Stimulated activated CD8-positive, alpha-beta memory T cell treated with anti-CD3 and anti-CD28 coated beads, Interleukin-4, amount 100 ng/mL, for 4 hours (primary cell): ENCODE results near the gene SKIC8.

ENCODE experiments used
- DNase-seq, 2 donors: peaks; one replicate each; pipeline ENCODE4 v3.0.0-alpha.2; 2020; ENCODE audit warnings: low read depth in 2 of 2, low spot score in 1 of 2

Gene SKIC8

DNA sequence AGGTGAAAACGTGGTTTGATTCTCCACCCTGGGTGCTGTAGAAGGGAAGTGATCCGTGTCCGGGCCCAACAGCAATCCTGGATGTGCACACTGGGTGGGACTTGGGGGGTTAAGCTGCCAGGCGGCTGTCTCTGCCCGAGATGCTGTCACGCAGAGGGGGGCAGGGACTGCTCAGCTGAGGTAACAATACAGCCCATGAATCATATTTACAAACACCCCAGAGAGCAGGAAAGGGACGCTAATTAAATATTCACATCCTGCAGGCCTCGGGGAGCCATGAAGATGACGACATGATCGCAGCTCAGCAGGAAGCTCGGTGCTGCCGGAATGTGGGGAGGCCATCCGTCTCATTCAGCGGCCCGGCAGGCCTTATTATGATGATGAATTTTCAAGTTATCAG is 22.8 kb upstream of the SKIC8 start:
- DNase-seq = no peak

DNA sequence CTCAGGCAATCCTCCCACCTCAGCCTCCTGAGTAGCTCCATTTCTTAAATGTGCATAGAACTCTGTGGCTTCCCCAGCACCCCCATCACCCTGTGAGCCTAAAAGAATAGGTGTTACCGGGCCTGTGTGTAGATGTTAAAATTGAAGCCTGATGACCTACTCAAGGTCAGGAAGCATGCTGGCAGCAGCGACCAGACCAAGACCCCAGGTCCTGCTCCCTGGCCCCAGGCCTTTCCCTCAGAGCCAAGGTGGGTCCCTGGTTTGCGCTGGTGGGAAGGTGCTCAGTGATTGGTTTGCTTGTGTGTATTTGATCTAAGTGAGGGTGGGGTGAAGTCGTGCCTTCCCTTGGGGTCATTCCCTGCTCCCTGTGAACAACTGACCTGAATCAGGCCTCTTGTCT is 22.4 kb upstream of the SKIC8 start:
- no peak for DNase-seq

DNA sequence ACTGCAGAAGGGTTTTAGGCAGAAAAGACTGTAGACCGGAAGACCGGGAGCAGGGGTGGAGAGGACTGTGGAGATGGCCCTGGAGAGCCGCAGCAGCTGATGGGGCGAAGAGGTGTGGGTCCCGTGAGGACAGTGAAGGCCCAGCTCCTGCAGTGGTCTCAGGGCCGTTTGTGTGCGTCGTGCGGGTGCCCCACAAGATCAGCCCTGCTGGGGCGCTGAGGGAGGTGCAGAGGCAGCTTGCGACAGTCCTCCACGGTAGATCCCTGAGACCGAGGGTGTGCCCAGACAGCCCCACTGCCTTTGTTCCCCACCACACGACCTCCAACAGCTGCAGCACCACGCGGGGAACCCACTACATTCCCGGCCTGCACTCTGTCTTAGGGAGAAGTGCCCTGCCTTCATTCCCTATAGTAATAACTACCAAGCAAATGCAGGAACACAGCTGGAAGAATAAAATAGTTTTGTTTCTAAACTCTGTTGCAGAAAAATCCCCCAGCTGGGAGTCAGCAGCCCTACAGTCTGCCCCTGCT is 21.7 kb upstream of the SKIC8 start:
- no peak for DNase-seq

- DNase-seq = no peak
Observed at GRCh38 chr15:78320183-78320582, 20.8 kb upstream of the SKIC8 start.

GRCh38 chr15:78319588-78319987 is 20.2 kb upstream of the SKIC8 start:
- no peak for DNase-seq

DNA sequence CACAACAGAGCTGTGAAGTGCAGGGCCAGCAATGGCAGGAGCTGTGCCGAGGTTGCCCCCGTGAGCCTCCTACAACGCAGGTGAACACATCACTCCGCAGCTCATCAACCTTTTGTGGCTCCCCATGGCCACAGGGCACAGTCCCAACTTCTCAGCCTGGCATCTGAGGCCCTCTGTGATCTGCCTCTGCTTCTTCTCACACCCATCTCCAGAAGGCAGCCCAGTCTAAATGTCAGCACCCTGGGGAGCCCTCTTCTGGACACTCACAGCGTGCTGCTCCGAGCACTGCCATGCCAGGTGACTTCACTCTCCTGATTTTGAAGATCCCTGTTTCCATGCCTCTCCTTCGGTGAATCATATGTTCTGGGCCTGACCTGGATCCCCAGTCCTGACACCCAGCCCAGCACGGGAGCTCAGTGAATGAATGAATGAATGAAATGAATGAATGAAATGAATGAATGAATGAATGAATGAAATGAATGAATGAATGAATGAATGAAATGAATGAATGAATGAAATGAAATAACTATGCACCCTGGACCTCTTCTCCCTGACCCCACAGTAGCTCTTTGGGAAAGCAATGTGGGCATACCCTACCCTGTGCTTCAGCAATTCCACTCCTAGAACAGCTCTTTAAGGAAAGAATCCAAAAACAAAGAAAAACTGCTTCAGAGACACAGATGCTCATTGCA is 17.9 kb upstream of the SKIC8 start:
- DNase-seq = no peak

DNA sequence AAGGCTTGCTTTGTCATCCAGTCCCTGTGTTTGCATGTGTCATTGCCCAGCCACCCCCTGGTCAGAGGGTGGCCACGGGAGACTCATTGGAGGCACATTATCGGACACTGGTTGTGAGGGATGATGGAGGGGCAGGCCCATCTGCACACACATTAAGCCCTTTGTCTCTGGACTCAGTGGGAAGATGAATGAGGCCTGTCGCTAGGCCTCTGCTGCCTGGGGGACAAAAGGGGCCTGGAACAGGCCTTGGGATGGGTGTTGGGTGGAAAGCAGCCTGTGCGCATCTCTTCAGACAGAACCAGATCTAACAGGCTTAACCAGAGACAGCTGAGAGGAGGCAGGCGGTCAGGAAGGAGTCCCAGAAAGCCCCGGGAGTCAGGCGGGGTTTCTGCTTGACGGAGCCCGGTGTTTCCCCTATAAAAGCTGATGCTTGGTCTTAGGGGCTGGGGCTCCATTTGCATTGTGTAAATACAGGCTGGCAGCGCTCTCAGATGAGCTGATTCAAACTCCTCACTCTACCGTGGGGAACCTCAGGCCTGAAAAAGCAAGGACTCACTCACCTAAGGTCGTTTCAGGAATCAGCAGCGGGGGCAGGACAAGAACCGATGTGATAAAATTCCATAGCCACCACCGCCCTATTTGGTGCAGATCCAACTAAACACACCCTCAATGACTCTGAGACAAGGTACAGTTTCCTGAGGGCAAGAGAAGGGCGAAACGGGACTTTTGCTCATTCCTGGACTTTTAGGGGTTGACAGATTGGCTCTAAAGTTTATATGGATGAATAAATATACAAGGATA is 17.1 kb upstream of the SKIC8 start:
- DNase-seq = no peak

- DNase-seq = no peak
Observed at GRCh38 chr15:78315686-78316282, 16.4 kb upstream of the SKIC8 start.

DNA sequence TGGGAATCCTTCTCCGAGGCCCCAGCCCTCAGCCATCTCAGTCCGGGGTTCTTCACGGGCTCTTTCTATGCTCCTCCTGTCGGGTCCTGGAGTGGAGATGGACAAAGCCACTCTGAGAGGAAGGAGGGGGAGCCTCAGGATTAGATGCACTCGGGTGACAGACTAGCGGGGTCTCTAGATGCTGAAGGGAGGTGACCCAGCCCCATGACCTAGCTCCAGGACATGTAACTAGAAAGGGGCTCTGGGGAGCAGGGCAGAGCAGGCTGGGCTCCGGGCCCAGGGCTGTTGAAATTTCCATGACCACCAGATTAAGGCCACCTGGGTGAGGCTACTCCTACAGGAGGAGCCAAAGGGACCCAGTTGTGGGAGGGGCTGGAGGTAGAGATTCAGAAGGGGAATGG is 14.8 kb upstream of the SKIC8 start:
- DNase-seq = no peak

DNA sequence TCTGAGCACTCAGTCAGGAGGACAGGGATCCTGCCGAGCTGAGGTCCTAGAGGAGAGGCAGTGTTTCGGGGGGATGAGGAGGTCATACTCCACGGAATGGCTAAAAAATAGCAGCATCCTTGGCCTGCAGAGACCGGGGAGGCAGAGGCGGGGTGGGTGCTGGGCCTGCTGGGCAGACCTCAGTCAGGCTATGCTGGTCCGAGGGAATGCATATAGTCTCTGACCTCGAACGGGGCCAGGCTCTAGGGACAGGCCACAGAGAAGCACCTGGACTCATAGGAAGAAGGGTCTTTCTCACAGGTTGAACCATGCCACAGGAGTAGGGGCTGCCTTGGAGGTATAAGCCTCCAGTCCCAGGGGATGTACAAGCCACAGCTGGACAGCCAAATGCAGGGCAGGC is 14.0 kb upstream of the SKIC8 start:
- DNase-seq = no peak

DNA sequence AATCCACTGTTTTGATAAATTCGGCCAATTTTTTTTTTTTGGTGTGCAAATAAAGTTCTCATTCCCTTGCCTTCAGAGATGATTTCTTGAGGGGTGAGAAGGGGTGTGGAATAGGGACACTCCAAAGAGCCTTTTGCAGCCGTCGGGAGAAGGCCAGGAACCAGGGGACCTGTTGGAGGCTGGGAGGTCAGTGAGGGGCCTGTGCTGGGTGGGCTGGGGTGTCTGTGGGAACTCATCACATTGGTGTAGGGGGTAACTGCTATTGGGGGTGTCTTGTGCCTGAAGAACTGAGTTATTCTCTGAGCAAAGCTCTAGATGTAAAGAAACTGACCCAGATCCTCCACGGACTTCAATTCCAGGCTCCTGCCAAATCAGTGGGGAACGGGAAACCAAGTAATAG is 13.5 kb upstream of the SKIC8 start:
- no peak for DNase-seq

- DNase-seq = no peak
Observed at GRCh38 chr15:78312536-78312935, 13.1 kb upstream of the SKIC8 start.

DNA sequence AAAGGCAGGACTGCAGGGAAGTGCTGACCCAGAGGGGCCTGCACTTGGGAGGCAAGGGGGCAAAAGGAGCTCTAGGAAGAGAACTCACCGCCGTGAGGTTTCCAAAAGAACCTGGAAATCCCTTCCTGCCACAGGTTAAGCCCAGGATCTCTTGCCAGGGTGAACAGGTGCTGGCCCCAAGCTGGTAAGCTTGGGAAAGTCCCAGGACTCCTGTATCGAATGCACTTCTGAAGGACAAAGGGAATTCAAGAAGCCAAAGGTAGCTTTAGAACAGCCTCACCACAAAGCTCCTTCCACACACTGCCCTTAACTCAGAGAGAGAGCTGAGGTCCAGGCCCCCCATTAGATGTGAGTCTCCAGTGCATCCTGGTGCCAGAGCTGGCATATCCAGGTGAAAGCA is 11.9 kb upstream of the SKIC8 start:
- DNase-seq = no peak

GRCh38 chr15:78308422-78309032 is 9.1 kb upstream of the SKIC8 start:
- no peak for DNase-seq

GRCh38 chr15:78307976-78308375 is 8.6 kb upstream of the SKIC8 start:
- DNase-seq = no peak

DNA sequence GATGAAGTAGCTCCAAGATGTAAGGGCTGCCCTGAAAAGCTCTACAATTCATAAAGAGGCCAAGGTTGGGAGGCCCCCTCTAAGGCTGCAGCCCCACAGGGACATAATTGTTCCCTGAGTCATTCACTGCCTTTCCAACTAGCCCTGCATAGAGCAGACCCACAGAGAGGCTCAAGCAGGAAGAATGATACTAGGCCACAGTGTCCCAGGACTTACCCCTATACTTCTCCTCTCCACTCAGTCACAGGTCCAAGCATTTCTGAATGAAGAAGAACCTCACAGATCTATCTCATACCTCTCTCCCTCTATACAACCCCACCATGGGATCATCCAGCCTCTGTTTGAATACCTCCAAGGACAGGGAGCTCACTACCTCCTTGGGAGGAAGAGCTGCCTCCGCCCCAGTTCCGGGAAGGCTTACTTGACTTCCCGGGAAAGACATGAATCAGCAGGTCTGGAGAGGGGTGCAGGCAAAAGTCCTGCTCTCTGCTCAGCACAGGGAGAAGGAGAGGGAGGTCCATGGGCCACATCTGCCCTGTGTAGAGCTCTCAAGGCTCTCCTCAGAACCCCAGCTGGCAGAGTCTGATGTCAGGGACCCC is 6.9 kb upstream of the SKIC8 start:
- no peak for DNase-seq

DNA sequence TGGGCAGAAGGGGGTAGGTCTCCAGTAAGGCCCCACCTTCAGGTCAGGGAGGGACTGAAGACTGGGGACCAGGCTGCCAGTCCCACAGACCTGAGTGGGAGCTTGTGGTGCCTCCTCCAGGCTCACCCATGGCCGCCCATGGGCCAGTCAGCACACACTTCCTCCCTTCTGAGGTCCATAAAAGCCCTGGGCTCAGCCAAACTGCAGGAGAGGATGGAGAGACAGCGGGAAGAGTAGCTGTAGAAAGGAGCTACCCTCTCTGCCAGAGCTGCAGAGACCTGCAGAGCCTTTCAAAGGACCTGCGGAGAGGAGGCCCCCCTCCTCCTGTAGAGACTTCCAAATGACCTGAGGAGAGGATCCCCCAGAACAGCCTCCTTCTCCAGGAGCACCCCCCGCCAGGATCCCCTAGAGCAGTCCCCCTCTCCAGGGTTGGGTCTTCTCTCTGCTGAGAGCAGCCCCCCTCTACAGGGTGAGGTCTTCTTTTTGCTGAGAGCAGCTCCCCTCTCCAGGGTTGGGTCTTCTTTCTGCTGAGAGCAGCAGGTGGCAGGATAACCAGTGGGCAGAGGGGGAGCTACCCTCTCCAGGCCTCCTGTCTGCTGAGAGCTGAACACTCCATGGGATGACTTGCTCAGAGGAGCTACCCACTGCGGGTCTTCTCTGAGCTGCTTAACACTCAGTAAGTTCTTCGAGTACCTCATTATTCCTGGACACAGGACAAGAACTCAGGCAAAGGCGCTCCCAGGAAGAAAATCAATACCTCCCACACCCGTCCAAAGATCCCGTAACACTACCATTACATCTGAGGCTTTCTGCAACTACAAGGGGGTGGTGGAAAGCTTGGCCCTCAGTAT is 5.0 kb upstream of the SKIC8 start:
- no peak for DNase-seq

GRCh38 chr15:78302579-78303312 is 3.3 kb upstream of the SKIC8 start:
- no peak for DNase-seq

- DNase-seq = no peak
Observed at GRCh38 chr15:78301828-78302227, 2.4 kb upstream of the SKIC8 start.

DNA sequence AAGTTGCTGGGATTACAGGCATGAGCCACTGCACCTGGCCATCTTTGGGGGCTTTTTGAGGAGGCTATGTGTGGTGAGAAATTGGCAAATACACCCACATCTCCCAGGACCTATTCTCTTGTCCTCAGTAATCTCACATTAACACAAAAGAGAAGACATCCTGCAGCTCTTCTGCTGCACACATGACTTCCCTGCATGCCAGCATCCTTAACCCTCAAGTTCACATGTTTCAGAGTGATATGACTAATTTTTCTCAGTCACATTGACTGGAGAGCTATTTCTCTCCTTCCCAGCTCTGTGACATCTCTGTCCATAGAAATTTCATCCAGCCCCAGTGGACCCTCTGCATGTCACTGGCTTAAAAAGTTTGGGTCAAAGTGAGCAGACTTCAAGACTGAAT is 1.9 kb upstream of the SKIC8 start:
- DNase-seq = no peak
